ENCODE data around the gene ODAD4. TPM values are rescaled to one million over a fixed set of nuclear protein-coding genes. Genes with fewer than 3 reads are reported as not detected.

ODAD4 gene
- polyA plus RNA-seq, 1 of the 3 experiments (the other 2 are of a cell fraction) = 1.1 TPM

DNA sequence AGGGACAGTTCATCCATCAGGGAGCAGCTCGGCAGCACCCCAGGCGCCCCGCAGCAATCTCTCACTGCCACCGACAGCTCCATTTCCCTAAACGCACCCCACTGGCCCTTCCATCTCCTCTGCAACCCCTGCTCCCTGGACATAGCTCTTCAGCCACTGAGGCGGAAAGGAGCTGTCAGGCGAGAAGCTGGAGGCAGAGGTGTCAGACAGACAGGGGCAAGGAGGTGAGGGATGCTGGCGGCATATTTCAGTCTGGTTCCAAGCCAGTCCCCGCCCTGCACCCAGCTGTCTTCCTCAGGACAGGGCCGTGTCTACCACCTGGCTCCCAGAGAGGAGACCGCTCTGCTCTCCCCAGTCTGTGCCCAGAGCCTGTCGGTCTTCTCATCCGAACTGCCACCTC is 21.3 kb upstream of the ODAD4 start:
- CTCF ChIA-PET = interaction anchor here (1.1 to 3.4 kb wide), 7 partner anchors 9 to 172 kb away, joined by 3 to 21 read pairs (median 4); partner anchors contain the start of genes ACLY, JUP and P3H4
- WGBS (ENCODE audit: low lambda C conversion rate) = 93% methylated on average over 13 of the region's 13 CpGs
- POLR2A ChIA-PET = interaction anchor here (0.7 to 3.3 kb wide), 4 partner anchors 9 to 44 kb away, joined by 3 to 17 read pairs (median 4); partner anchors contain the start of genes ACLY and KLHL11
- peaks cover 38 to 60% of the 10 kb centered on the region in 2 experiments for H3K4me1 ChIP-seq (ENCODE audit: control insufficient read depth in 1 of 2, insufficient read depth in 2 of 2, low read depth in 1 of 2, low read length in 1 of 2)
- H4K20me1 ChIP-seq (ENCODE audit: insufficient read depth) = peaks cover 33% of the 10 kb centered on the region
- no peak overlapping the region for H3K4me2 ChIP-seq
- H3K9me2 ChIP-seq = no peaks in the 10 kb centered on the region
- H3K9ac ChIP-seq = no peak overlapping the region
- H3K36me3 ChIP-seq (replicated peaks in 1 of 2; ENCODE audit: control insufficient read depth in 1 of 2, insufficient read depth in 2 of 2, low read length in 1 of 2) = peaks cover 64 to 66% of the 10 kb centered on the region in 2 experiments
- peak overlapping the region; percentile 85 to 97; a peak in 3 of 4 replicates for H3K27ac ChIP-seq (ENCODE audit: low read depth in 2 of 2, low read length in 1 of 2)
- TF ChIP-seq SIN3A (IDR thresholded peaks at IDR 0.05; ENCODE audit: borderline replicate concordance, low read depth, low read length) (no peak), POLR2AphosphoS5 (IDR thresholded peaks at IDR 0.05; ENCODE audit: low read depth, low read length) (no peak), YY1 (IDR thresholded peaks at IDR 0.05; ENCODE audit: low read depth) (no peak), NFIC (IDR thresholded peaks at IDR 0.05; ENCODE audit: borderline replicate concordance) (no peak), RAD21 (IDR thresholded peaks at IDR 0.05; ENCODE audit: low read length) (no peak), MEF2A (IDR thresholded peaks at IDR 0.05; ENCODE audit: borderline replicate concordance, low read depth) (no peak), NRF1 (IDR thresholded peaks at IDR 0.05; ENCODE audit: low read depth, low read length) (no peak), JUND (IDR thresholded peaks at IDR 0.05) (no peak), GATA2 (CRISPR knock-in tag; IDR thresholded peaks at IDR 0.05) (no peak), RFX5 (IDR thresholded peaks at IDR 0.05; ENCODE audit: low read length) (no peak), GABPA (IDR thresholded peaks at IDR 0.05; ENCODE audit: low read depth) (no peak), SMC3 (IDR thresholded peaks at IDR 0.05; ENCODE audit: low read depth, low read length) (no peak), CHD2 (IDR thresholded peaks at IDR 0.05; ENCODE audit: low read length, partially characterized antibody) (no peak), TCF12 (IDR thresholded peaks at IDR 0.05) (no peak), TAF1 (IDR thresholded peaks at IDR 0.05; ENCODE audit: borderline replicate concordance, low read depth, low read length) (no peak), TEAD4 (IDR thresholded peaks at IDR 0.05; ENCODE audit: borderline replicate concordance, insufficient read depth) (no peak), RXRA (IDR thresholded peaks at IDR 0.05; ENCODE audit: borderline replicate concordance, low read depth) (no peak)
- TF ChIP-seq, protein P1, sequence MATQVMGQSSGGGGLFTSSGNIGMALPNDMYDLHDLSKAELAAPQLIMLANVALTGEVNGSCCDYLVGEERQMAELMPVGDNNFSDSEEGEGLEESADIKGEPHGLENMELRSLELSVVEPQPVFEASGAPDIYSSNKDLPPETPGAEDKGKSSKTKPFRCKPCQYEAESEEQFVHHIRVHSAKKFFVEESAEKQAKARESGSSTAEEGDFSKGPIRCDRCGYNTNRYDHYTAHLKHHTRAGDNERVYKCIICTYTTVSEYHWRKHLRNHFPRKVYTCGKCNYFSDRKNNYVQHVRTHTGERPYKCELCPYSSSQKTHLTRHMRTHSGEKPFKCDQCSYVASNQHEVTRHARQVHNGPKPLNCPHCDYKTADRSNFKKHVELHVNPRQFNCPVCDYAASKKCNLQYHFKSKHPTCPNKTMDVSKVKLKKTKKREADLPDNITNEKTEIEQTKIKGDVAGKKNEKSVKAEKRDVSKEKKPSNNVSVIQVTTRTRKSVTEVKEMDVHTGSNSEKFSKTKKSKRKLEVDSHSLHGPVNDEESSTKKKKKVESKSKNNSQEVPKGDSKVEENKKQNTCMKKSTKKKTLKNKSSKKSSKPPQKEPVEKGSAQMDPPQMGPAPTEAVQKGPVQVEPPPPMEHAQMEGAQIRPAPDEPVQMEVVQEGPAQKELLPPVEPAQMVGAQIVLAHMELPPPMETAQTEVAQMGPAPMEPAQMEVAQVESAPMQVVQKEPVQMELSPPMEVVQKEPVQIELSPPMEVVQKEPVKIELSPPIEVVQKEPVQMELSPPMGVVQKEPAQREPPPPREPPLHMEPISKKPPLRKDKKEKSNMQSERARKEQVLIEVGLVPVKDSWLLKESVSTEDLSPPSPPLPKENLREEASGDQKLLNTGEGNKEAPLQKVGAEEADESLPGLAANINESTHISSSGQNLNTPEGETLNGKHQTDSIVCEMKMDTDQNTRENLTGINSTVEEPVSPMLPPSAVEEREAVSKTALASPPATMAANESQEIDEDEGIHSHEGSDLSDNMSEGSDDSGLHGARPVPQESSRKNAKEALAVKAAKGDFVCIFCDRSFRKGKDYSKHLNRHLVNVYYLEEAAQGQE (IDR thresholded peaks at IDR 0.05; ENCODE audit: low read depth, low read length) = no peak
- TF ChIP-seq, protein P2, sequence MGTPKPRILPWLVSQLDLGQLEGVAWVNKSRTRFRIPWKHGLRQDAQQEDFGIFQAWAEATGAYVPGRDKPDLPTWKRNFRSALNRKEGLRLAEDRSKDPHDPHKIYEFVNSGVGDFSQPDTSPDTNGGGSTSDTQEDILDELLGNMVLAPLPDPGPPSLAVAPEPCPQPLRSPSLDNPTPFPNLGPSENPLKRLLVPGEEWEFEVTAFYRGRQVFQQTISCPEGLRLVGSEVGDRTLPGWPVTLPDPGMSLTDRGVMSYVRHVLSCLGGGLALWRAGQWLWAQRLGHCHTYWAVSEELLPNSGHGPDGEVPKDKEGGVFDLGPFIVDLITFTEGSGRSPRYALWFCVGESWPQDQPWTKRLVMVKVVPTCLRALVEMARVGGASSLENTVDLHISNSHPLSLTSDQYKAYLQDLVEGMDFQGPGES (IDR thresholded peaks at IDR 0.05; ENCODE audit: low read depth, low read length) = no peak
- TF ChIP-seq, protein P3, sequence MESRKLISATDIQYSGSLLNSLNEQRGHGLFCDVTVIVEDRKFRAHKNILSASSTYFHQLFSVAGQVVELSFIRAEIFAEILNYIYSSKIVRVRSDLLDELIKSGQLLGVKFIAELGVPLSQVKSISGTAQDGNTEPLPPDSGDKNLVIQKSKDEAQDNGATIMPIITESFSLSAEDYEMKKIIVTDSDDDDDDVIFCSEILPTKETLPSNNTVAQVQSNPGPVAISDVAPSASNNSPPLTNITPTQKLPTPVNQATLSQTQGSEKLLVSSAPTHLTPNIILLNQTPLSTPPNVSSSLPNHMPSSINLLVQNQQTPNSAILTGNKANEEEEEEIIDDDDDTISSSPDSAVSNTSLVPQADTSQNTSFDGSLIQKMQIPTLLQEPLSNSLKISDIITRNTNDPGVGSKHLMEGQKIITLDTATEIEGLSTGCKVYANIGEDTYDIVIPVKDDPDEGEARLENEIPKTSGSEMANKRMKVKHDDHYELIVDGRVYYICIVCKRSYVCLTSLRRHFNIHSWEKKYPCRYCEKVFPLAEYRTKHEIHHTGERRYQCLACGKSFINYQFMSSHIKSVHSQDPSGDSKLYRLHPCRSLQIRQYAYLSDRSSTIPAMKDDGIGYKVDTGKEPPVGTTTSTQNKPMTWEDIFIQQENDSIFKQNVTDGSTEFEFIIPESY (IDR thresholded peaks at IDR 0.05; ENCODE audit: borderline replicate concordance, low read depth) = no peak
- H2AFZ ChIP-seq (ENCODE audit: low read depth) = no peak overlapping the region
- H3K27me3 ChIP-seq (ENCODE audit: insufficient read depth) = no peaks in the 10 kb centered on the region
- H3K79me2 ChIP-seq (ENCODE audit: insufficient read depth) = peaks cover 61% of the 10 kb centered on the region
- H3F3A ChIP-seq (replicated peaks; ENCODE audit: insufficient read depth) = peaks cover 51% of the 10 kb centered on the region
- H3K4me3 ChIP-seq (ENCODE audit: low read depth in 2 of 2, low read length in 1 of 2) = no peak overlapping the region
- DNase-seq = no peak
- H3K9me3 ChIP-seq = no peaks in the 10 kb centered on the region
